ENCODE measurements around the gene KCNMB2. TPM values are rescaled to one million over a fixed set of nuclear protein-coding genes. Genes with fewer than 3 reads are reported as not detected.

KCNMB2 gene
- polyA plus RNA-seq, 2 donors = 0.05 to 0.08 TPM

DNA sequence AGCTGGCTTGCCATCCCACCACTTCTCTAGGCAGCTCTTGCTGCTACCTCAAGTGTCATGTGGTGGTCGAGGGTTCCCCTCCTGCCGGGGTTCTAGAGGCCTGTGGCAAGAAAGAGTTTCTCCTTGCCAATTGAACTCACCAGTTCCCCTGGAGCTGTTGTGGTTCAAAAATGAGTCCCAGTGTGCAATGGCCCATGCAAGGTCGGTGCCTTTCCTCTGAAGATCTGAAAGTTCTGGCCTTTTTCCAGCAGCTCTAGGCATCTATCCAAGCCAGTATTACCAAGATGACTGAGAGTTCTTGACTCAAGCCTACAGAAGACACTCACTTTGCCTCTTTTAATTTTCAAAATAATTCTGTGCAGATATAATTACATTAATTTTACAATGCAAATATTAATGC lies 163.6 kb downstream of the KCNMB2 start:
- peaks cover 0 to 3% of the 10 kb centered on the region in 2 donors for H3K9me3 ChIP-seq (ENCODE audit: control insufficient read depth in 2 of 2, insufficient read depth in 1 of 2, low read depth in 1 of 2, low read length in 1 of 2)
- no peaks in the 10 kb centered on the region for H3K36me3 ChIP-seq (ENCODE audit: control insufficient read depth in 2 of 2, insufficient read depth in 2 of 2, low read length in 1 of 2)
- no peak overlapping the region for H3K4me3 ChIP-seq (ENCODE audit: low read depth in 1 of 2, low read length in 2 of 2)
- H3K27ac ChIP-seq (ENCODE audit: low read depth in 2 of 2, low read length in 1 of 2) = no peak overlapping the region
- no peaks in the 10 kb centered on the region for H3K27me3 ChIP-seq (ENCODE audit: control insufficient read depth in 1 of 2, insufficient read depth in 2 of 2, low read length in 2 of 2)
- WGBS, 2 donors = 30 to 46% methylated on average over 3 of the region's 3 CpGs
- peaks cover 0 to 4% of the 10 kb centered on the region in 2 donors for H3K4me1 ChIP-seq (ENCODE audit: control insufficient read depth in 2 of 2, insufficient read depth in 2 of 2, low read length in 1 of 2)

DNA sequence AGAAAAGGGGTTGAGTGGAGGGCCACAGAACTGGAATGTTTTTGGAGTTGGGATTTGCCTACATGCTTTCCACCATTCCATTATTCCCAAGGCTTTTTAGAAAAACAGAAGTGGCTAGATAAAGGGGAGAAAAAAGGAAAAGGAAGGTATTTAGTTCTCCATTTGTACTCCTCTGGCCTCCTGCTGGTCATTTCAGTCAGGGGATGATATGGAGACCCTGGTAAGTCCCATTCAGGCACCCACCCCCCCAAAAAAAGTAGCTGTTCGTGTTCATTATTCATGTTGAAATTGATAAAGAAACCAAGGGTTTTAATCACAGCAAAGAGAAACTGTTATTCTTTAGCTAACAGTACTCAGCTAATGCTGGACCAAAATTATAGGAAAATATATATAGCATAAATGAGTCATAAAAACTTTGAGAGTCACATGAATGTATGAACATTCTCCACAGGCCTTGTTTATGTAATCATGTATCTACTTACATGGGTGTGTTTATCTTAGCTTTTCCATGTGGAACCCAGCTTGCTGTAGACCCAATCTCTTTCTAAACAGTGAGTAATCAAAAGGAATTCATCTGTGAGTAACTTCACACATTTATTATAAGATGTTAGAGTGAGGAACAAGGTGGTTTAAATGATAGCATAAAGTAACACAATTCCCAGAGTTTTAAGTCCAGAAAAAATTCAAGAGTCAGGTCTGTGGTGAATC lies 167.2 kb downstream of the KCNMB2 start:
- Histone ChIP-seq H3K4me1 (ENCODE audit: control insufficient read depth in 2 of 2, insufficient read depth in 2 of 2, low read length in 1 of 2) (peaks cover 0 to 4% of the 10 kb centered on the region in 2 donors), H3K4me3 (ENCODE audit: low read depth in 1 of 2, low read length in 2 of 2) (no peak overlapping the region), H3K27me3 (ENCODE audit: control insufficient read depth in 1 of 2, insufficient read depth in 2 of 2, low read length in 2 of 2) (no peaks in the 10 kb centered on the region), H3K9me3 (ENCODE audit: control insufficient read depth in 2 of 2, insufficient read depth in 1 of 2, low read depth in 1 of 2, low read length in 1 of 2) (no peaks in the 10 kb centered on the region), H3K27ac (ENCODE audit: low read depth in 2 of 2, low read length in 1 of 2) (no peak overlapping the region), H3K36me3 (ENCODE audit: control insufficient read depth in 2 of 2, insufficient read depth in 2 of 2, low read length in 1 of 2) (no peaks in the 10 kb centered on the region)
- WGBS, 2 donors = 13 to 57% methylated on average over 1 of the region's 1 CpG

DNA sequence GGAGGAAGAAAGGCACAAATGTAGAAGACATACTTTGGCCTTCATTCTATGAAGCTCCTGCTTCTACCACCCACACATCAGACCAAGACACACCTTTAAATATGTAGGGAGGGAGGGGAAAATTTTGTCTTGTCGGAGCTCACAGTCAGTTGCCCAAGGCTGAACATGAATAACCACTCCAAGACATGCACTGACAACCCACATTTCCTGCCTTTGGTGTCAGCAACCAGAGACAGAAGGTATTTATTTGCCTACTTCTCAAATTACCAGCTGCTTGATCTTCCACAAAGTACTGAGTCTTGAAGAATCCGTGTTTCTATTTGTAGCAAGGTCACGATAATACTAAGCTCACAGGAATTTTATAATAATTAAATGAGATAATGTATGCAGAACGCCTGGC lies 169.7 kb downstream of the KCNMB2 start:
- WGBS, 2 donors = 37 to 47% methylated on average over 4 of the region's 4 CpGs
- Histone ChIP-seq H3K27ac (ENCODE audit: low read depth in 2 of 2, low read length in 1 of 2) (peak overlapping the region; percentile 10 to 64), H3K27me3 (ENCODE audit: control insufficient read depth in 1 of 2, insufficient read depth in 2 of 2, low read length in 2 of 2) (no peaks in the 10 kb centered on the region), H3K36me3 (ENCODE audit: control insufficient read depth in 2 of 2, insufficient read depth in 2 of 2, low read length in 1 of 2) (no peaks in the 10 kb centered on the region), H3K4me1 (ENCODE audit: control insufficient read depth in 2 of 2, insufficient read depth in 2 of 2, low read length in 1 of 2) (no peaks in the 10 kb centered on the region), H3K9me3 (ENCODE audit: control insufficient read depth in 2 of 2, insufficient read depth in 1 of 2, low read depth in 1 of 2, low read length in 1 of 2) (no peaks in the 10 kb centered on the region), H3K4me3 (ENCODE audit: low read depth in 1 of 2, low read length in 2 of 2) (no peak overlapping the region)

GRCh38 chr3:178706411-178706810 lies 170.2 kb downstream of the KCNMB2 start:
- Histone ChIP-seq H3K4me3 (ENCODE audit: low read depth in 1 of 2, low read length in 2 of 2) (no peak overlapping the region), H3K27ac (ENCODE audit: low read depth in 2 of 2, low read length in 1 of 2) (peak overlapping the region; percentile 21 to 49), H3K27me3 (ENCODE audit: control insufficient read depth in 1 of 2, insufficient read depth in 2 of 2, low read length in 2 of 2) (no peaks in the 10 kb centered on the region), H3K9me3 (ENCODE audit: control insufficient read depth in 2 of 2, insufficient read depth in 1 of 2, low read depth in 1 of 2, low read length in 1 of 2) (no peaks in the 10 kb centered on the region), H3K36me3 (ENCODE audit: control insufficient read depth in 2 of 2, insufficient read depth in 2 of 2, low read length in 1 of 2) (no peaks in the 10 kb centered on the region), H3K4me1 (ENCODE audit: control insufficient read depth in 2 of 2, insufficient read depth in 2 of 2, low read length in 1 of 2) (no peaks in the 10 kb centered on the region)
- 83% methylated on average over 2 of the region's 2 CpGs for WGBS, 2 donors

- Histone ChIP-seq H3K27ac (ENCODE audit: low read depth in 2 of 2, low read length in 1 of 2) (no peak overlapping the region), H3K36me3 (ENCODE audit: control insufficient read depth in 2 of 2, insufficient read depth in 2 of 2, low read length in 1 of 2) (no peaks in the 10 kb centered on the region), H3K9me3 (ENCODE audit: control insufficient read depth in 2 of 2, insufficient read depth in 1 of 2, low read depth in 1 of 2, low read length in 1 of 2) (no peaks in the 10 kb centered on the region), H3K4me3 (ENCODE audit: low read depth in 1 of 2, low read length in 2 of 2) (no peak overlapping the region), H3K4me1 (ENCODE audit: control insufficient read depth in 2 of 2, insufficient read depth in 2 of 2, low read length in 1 of 2) (no peaks in the 10 kb centered on the region), H3K27me3 (ENCODE audit: control insufficient read depth in 1 of 2, insufficient read depth in 2 of 2, low read length in 2 of 2) (no peaks in the 10 kb centered on the region)
- 70 to 73% methylated on average over 3 of the region's 3 CpGs for WGBS, 2 donors
Observed at GRCh38 chr3:178707311-178708031, 171.2 kb downstream of the KCNMB2 start.

DNA sequence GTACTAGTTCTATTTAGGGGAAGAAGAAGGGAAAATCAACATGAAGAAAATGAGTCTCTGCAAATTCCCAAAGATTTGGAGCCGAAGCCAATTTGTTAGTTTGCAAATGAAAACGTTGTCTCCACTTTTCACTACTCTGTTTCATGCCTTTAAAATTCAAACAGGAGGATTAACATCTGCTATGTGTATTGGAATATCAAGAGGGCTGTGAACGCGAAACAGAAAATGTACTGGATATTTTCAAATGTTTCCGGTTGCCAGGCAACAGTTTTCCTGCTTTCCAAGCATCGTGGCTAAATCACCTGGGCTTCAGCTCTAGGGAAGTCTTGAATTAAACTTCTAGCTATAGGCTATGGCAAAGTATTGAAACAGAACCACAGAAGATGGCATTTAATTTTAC lies 172.8 kb downstream of the KCNMB2 start:
- WGBS, 2 donors = 19 to 23% methylated on average over 6 of the region's 6 CpGs
- no peaks in the 10 kb centered on the region for H3K4me1 ChIP-seq (ENCODE audit: control insufficient read depth in 2 of 2, insufficient read depth in 2 of 2, low read length in 1 of 2)
- no peaks in the 10 kb centered on the region for H3K36me3 ChIP-seq (ENCODE audit: control insufficient read depth in 2 of 2, insufficient read depth in 2 of 2, low read length in 1 of 2)
- no peaks in the 10 kb centered on the region for H3K27me3 ChIP-seq (ENCODE audit: control insufficient read depth in 1 of 2, insufficient read depth in 2 of 2, low read length in 2 of 2)
- no peaks in the 10 kb centered on the region for H3K9me3 ChIP-seq (ENCODE audit: control insufficient read depth in 2 of 2, insufficient read depth in 1 of 2, low read depth in 1 of 2, low read length in 1 of 2)
- no peak overlapping the region for H3K27ac ChIP-seq (ENCODE audit: low read depth in 2 of 2, low read length in 1 of 2)
- H3K4me3 ChIP-seq (ENCODE audit: low read depth in 1 of 2, low read length in 2 of 2) = no peak overlapping the region

DNA sequence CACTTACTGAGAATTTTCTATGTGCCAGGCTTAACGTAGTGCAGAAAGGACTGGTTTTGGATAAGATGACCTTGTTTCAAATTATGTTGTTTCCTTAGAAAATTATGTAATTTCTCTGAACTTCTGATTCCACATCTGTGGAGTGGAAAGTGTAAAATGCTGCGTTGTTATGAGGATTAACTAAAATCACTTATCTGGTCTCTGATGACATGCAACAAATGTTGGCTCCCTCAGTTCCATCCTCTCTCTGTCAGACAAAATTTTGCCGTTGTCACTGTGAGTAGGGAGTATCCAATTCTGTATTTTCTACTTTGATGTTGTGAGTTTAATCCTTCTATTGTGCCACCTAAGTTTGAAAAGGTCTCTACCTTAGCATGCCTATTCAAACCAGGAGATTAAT lies 175.5 kb downstream of the KCNMB2 start:
- H3K4me1 ChIP-seq (ENCODE audit: control insufficient read depth in 2 of 2, insufficient read depth in 2 of 2, low read length in 1 of 2) = peaks cover 0 to 3% of the 10 kb centered on the region in 2 donors
- WGBS, 2 donors = 55 to 58% methylated on average over 3 of the region's 3 CpGs

DNA sequence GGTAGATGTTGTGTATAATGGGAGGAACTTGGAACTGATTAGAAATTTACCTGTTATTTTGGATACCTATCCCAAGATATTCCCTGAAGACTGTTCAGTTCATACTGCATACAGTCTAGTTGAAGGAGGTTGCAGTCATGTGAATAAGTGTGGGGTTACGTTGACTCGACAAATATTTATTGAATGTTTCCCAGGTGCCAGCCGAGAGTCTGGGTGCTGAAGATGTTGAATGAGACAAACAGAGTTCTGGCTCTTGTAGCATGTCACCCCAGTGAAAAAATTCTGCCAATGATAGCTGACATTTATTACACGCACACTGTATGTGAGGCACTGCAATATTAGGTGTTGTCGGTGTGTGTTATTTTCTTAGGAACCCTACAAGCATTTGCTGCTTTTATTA lies 176.0 kb downstream of the KCNMB2 start:
- Histone ChIP-seq H3K4me3 (ENCODE audit: low read depth in 1 of 2, low read length in 2 of 2) (no peak overlapping the region), H3K9me3 (ENCODE audit: control insufficient read depth in 2 of 2, insufficient read depth in 1 of 2, low read depth in 1 of 2, low read length in 1 of 2) (no peaks in the 10 kb centered on the region), H3K27ac (ENCODE audit: low read depth in 2 of 2, low read length in 1 of 2) (no peak overlapping the region), H3K27me3 (ENCODE audit: control insufficient read depth in 1 of 2, insufficient read depth in 2 of 2, low read length in 2 of 2) (no peaks in the 10 kb centered on the region), H3K36me3 (ENCODE audit: control insufficient read depth in 2 of 2, insufficient read depth in 2 of 2, low read length in 1 of 2) (no peaks in the 10 kb centered on the region), H3K4me1 (ENCODE audit: control insufficient read depth in 2 of 2, insufficient read depth in 2 of 2, low read length in 1 of 2) (peaks cover 0 to 3% of the 10 kb centered on the region in 2 donors)
- WGBS, 2 donors = 76 to 85% methylated on average over 5 of the region's 5 CpGs

More for the DNA sequence above, 175.5 kb downstream of the KCNMB2 start:
- H3K36me3 ChIP-seq (ENCODE audit: control insufficient read depth in 2 of 2, insufficient read depth in 2 of 2, low read length in 1 of 2) = no peaks in the 10 kb centered on the region
- H3K9me3 ChIP-seq (ENCODE audit: control insufficient read depth in 2 of 2, insufficient read depth in 1 of 2, low read depth in 1 of 2, low read length in 1 of 2) = no peaks in the 10 kb centered on the region
- H3K27ac ChIP-seq (ENCODE audit: low read depth in 2 of 2, low read length in 1 of 2) = no peak overlapping the region
- H3K27me3 ChIP-seq (ENCODE audit: control insufficient read depth in 1 of 2, insufficient read depth in 2 of 2, low read length in 2 of 2) = no peaks in the 10 kb centered on the region
- H3K4me3 ChIP-seq (ENCODE audit: low read depth in 1 of 2, low read length in 2 of 2) = no peak overlapping the region

DNA sequence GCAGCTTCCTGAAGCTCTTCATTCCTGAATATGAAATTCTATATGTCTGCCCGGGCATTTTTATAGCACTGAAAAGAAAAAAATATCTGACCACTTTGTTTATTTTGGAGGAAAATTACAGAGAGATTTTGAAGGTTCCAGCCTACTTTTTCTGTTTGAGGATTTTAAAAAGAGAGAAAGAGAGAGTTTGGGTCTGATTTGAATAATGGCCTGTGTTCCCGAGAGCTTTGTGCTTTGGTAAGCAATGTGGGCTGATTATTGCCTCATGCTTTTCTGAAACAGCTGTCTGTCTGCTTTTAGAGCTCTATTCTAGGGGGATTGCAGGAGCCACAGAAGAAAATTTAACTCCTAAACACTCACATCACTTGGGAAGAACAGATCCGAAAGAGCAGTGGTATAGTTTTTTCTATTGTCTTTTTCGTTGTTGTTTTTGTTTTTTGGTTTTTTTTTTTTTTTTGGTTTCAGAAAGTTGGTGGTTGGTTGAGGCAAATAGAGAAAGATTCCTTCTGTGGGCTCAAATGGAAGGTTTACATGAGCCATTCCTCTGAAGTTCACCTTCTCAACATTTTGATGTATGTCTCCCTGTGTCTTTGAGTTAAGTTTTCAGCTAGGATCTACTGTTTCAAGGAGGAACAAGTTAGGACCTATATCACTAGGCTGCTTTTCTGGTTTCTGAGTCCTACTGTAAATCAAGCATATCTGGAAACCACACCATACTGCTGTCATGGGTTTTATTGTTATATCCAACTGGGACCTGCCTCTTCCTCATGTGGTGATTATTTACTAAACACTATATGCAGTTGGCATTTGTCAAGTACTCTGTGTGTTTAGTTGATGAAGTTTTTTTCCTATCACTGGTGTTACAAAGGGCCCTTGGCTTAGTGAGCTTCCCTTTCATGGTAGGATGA lies 178.9 kb downstream of the KCNMB2 start:
- peaks cover 0 to 3% of the 10 kb centered on the region in 2 donors for H3K4me1 ChIP-seq (ENCODE audit: control insufficient read depth in 2 of 2, insufficient read depth in 2 of 2, low read length in 1 of 2)
- H3K4me3 ChIP-seq (ENCODE audit: low read depth in 1 of 2, low read length in 2 of 2) = no peak overlapping the region
- H3K27me3 ChIP-seq (ENCODE audit: control insufficient read depth in 1 of 2, insufficient read depth in 2 of 2, low read length in 2 of 2) = no peaks in the 10 kb centered on the region
- WGBS, 2 donors = 52 to 58% methylated on average over 4 of the region's 4 CpGs
- H3K9me3 ChIP-seq (ENCODE audit: control insufficient read depth in 2 of 2, insufficient read depth in 1 of 2, low read depth in 1 of 2, low read length in 1 of 2) = no peaks in the 10 kb centered on the region
- no peaks in the 10 kb centered on the region for H3K36me3 ChIP-seq (ENCODE audit: control insufficient read depth in 2 of 2, insufficient read depth in 2 of 2, low read length in 1 of 2)
- peak overlapping the region; percentile 68 to 80 for H3K27ac ChIP-seq (ENCODE audit: low read depth in 2 of 2, low read length in 1 of 2)
